AG20443 (cell line): ENCODE data around the gene FOLR3.
"Not testable (repeated sequence)": the region's sequence is repeated elsewhere in the genome, so short reads cannot be mapped to it uniquely, and the experiment has no call there.

Experiments used
- DNase-seq: peaks from one replicate; pipeline ENCODE4 v3.0.0; 2012; ENCODE audit warnings: low spot score, mixed read lengths

FOLR3 gene

GRCh38 chr11:72135473-72135872 lies at the start of gene FOLR3:
TSS of gene FOLR3 (plus strand) at chr11:72135725. CDS start at chr11:72135953, 228 bp downstream.
- DNase-seq = not testable (repeated sequence)

DNA sequence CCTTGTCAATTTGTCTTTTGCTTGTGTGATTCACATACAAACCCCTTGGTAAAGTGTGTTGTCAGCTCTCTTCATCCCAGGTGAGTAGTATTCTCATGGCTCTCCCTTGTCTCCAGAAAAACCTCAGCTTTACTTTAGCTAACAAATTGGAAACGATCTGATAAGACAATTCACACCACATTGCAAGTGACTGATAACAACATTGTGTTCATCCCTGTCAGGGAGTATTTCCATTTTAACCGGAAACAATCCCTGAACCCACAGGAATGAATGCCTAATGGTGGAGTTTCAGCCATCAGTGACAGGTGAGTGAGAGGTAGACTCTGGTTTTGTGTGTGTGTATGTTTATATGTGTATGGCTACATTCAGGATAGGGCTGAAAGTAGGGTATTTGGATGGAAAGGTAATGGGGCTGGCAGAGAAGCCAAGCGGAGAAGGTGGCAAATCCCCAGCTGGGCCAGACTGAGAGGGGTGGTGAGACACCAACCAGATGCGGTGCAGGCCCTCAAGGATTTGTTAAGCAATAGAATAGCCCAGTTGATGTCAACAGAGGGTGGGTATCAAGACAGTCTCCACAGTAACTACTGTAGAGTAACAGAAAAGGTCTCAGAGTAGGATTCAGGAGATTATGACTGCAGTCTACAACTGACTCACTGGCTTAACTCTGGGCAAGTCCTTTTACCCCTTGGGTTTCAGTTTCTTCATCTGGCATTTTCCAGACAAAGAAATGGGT lies 47.3 kb upstream of the FOLR3 start:
- no peak for DNase-seq

GRCh38 chr11:72091292-72091691 lies 44.2 kb upstream of the FOLR3 start:
- DNase-seq = peak; percentile 82

GRCh38 chr11:72098741-72099140 lies 36.8 kb upstream of the FOLR3 start:
- DNase-seq = no peak

- DNase-seq = no peak
Measured at GRCh38 chr11:72100009-72100408, 35.5 kb upstream of the FOLR3 start.

DNA sequence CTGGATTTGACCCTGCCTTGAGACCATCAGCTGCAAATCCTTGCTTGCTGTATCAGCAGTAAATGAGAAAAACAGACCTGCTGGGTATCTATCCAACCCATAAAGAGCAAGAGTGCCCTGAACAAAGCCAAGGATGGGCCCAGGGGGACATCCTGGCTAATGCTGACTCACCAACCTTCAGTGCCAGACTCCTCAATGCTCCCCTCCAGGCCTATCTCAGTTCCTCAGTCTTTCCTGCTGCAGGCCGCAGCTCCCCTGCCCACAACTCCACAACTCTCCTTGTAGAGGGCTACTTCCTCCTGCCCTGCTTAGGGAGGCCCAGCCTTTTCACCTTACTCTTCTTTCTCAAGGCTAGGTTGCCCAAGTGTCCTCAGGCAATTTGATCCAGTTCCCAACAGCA lies 35.1 kb upstream of the FOLR3 start:
- no peak for DNase-seq

GRCh38 chr11:72102162-72102561 lies 33.4 kb upstream of the FOLR3 start:
- no peak for DNase-seq

- DNase-seq = no peak
Measured at GRCh38 chr11:72102631-72102945, 32.9 kb upstream of the FOLR3 start.

DNA sequence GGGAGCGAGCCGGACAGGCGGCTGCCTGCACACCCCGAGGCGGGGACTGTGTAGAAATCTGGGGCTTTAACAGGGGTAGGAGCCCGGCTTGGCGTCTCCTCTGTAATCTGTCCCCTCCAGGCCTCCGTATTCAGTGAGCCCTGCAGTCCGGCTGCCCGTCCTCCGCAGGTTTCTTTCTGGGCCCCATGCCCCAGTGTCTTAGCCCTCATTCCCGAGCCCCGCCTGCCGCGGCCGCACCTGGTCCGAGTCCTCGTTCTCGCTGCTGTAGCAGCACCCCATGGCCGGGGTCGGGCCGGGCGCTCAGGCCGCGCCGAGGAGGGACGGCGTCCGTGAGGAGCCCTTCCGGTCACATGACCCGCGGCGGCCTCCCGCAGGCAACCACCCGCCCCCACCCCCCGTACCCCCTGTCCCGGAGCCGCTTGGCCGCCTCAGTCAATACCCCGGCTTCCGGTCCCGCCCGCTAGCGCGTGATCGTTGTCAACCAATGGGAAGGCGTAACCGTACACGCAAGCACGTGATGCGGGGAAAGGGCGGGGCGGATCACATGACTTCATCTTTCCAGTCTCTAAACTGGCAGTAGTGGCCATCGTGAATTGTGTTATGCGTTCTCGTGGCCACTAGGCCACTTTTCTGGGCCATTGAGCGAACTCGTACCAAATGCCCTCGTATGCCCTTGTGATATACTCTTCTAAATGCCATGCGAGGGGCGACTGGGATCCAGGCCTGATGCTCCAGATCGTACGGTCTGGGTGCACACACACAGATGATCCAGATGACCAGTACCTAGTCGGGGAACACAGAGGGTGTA lies 32.4 kb upstream of the FOLR3 start, which contains the start of gene LAMTOR1:
Gene LAMTOR1, minus strand, starts transcription at position 352 of the 808 bp plus-strand sequence. Its CDS starts 73 bp downstream, at position 279.
- peak; percentile 96 for DNase-seq

DNA sequence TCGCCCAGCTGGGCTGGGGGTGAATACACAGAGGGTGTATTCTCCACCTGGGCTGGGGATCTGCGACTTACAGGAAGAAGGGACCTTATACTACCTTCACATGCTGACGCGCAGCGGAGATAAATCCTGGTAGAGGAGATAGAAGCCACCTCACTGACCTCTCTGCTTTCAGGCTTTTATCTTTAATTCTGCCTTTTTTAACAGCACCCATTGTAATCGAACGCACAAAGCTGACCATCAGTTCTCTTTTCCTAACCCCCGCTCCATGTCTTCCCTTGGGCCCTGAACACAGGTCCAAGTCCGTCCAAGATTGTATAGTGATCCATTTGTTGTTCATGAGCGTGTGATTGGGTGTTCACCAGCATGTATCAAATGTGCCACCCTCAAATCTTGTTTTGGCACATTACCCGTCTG lies 31.8 kb upstream of the FOLR3 start:
- no peak for DNase-seq

DNA sequence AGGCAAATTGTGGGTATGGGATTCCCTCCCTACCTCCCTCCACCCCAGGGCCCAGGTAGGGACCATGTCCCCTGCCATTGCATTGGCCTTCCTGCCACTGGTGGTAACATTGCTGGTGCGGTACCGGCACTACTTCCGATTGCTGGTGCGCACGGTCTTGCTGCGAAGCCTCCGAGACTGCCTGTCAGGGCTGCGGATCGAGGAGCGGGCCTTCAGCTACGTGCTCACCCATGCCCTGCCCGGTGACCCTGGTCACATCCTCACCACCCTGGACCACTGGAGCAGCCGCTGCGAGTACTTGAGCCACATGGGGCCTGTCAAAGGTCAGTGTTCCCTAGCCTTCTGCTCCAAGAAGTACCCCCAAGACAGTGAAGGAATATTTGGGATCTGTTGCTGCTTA lies 29.6 kb upstream of the FOLR3 start, which contains the start of gene TOMT:
Gene TOMT, plus strand, starts transcription at position 37 of the 400 bp plus-strand sequence. Its CDS starts 28 bp downstream, at position 65.
- no peak for DNase-seq

DNA sequence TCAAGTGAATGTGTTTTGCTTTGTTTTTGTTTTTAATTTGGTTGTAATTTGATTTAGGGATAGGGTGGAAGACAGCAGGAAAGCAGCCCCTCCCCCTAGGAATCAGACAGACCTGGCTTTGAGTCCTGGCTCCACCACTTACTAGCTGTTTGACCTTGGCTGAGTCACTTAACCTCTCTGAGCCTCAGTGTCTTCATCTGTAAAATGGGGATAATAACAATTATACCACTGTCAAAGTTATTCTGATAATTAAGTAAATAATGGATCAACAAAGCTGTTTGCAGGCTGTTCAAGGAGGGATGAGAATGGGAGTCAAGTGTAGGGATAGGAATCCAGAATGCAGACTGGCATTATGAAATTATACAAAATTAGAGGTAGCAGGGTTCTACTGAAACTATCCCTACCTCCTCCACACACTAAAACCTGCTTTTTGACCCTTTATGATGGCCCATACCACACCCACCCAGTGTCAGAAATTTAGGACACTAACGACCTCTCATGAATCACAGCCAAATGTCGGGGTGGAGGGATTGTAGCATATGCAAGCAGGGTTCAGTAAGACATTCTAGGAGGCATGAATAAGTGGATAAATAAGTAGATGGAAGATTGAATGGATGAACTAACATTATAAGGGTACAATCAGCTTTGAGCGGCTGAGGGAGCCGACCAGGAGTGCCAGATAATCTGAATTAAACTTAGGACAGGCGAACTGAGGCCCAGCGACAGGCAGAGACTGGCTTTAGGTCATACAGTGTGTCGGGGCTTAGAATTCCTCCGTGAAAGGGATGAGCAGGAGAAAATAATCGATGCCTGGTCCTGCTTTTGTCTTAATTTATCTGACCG lies 24.0 kb upstream of the FOLR3 start:
- DNase-seq = no peak

GRCh38 chr11:72112143-72112977 lies 23.2 kb upstream of the FOLR3 start, which contains the start of gene ANAPC15:
TSS of gene ANAPC15 (minus strand) at chr11:72112695. CDS start at chr11:72111276, 1,419 bp downstream.
- DNase-seq = peak; percentile 93

GRCh38 chr11:72112978-72113808 lies 22.3 kb upstream of the FOLR3 start:
- peak; percentile 63 for DNase-seq

GRCh38 chr11:72114570-72114969 lies 21.0 kb upstream of the FOLR3 start:
- DNase-seq = peak; percentile 20

DNA sequence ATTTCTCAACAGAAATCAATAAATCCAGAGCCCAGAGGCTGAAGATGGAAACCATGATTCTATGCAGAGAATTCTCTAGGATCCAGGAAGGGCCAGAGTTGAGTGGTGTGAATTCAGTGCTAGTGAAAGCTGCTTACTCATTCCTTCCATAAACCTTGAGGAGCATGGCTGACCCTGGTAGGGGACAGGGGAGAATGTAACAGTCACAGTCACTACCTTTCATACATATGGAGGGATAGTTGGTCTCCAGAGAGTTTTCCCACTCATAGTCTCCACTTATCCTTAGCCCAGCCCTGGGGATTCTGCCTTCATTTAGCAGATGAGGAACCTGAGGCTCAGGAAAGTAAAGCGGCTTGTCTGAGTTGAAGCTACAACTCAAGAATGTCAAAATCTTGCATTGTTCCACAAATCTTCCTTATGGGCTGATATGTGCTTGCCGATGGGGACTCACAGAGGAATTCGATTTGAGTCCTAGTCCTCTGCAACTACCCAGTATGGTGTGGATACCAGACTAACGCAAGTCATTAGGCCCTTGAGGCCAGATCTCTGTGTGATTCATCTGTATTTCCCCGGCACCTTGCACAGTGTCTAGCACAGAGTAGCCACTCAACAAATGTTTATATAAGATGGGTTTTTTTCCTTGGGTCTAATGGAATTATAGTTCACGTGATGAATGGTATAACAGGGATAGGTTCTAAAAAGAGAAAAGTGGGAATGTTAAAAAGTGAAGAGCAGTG lies 19.3 kb upstream of the FOLR3 start:
- no peak for DNase-seq

DNA sequence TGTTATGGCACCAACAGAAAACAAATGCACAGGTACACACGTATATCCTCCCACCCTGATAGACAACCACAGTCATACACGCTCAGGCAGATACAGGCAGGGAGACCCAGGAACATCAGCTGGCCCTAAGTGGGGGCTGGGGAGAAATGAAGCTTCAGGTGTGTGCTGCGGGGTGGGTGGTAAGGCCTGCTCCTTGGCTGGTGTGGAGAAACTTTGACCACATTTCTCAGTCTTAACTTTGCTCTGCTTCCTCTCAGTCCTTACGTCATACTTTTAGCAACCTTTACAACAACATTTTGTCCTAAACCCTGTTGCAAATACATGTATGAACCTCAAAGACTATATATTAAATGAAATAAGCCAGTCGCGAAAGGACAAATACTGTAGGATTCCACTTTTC lies 16.3 kb upstream of the FOLR3 start:
- no peak for DNase-seq

GRCh38 chr11:72120930-72121329 lies 14.6 kb upstream of the FOLR3 start:
- DNase-seq = no peak

GRCh38 chr11:72122607-72123006 lies 12.9 kb upstream of the FOLR3 start:
- no peak for DNase-seq
